GM12892 (cell line): ENCODE results near the gene SH3BP5L.

Experiments
- POLR2A ChIP-seq: IDR thresholded peaks from 2 replicates; pipeline ENCODE4 v1.6.1; 2011; ENCODE audit warnings: low read depth, low read length, control low read depth
- POLR2AphosphoS5 ChIP-seq: IDR thresholded peaks from 2 replicates; pipeline ENCODE4 v1.6.1; 2011; ENCODE audit warnings: low read depth, low read length, control low read depth

DNA sequence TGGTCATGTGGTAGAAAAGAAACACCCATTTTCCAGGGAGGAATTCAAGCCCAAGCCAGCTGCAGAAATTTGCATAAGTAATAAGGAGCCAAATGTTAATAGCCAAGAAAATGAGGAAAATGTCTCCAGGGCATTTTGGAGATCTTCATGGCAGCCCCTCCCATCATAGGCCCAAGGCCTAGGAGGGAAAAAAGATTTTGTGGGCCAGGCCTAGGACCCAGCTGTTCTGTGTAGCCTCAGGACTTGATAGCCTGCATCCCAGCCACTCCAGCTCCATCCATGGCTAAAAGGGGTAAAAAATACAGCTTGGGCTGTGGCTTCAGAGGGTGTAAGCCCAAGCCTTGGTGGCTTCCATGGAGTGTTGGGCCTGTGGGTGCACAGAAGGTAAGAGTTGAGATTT, 48.7 kb downstream of the SH3BP5L start:
- no peak for TF ChIP-seq POLR2A
- TF ChIP-seq POLR2AphosphoS5, result no peak
